Ovary (tissue), 3 donors: ENCODE measurements around the gene IL21R.

Source experiments
- CTCF ChIP-seq, 3 donors: fragments of 450-650 bp in 2 of 3; fragments of 200-600 bp in 1 of 3; IDR thresholded peaks; one replicate each; pipeline versions ENCODE4 v1.5.1 to v1.8.0; 2016 to 2022; ENCODE audit warnings: antibody characterized with exemption in 3 of 3, mild to moderate bottlenecking in 1 of 3
- EP300 ChIP-seq: sonication (generic); formaldehyde crosslinking; IDR thresholded peaks from one replicate; pipeline ENCODE4 v1.6.1; 2017; ENCODE audit warnings: antibody characterized with exemption
- POLR2A ChIP-seq: fragments of 450-650 bp; IDR thresholded peaks from one replicate; pipeline ENCODE4 v1.6.1; 2017; ENCODE audit warnings: antibody characterized with exemption, mild to moderate bottlenecking, moderate library complexity
- donor health status: DM: no; HTN: no; CAD: no.

GRCh38 chr16:27480761-27481160 is 78.8 kb downstream of the IL21R start:
- TF ChIP-seq CTCF (IDR thresholded peaks at IDR 0.05) (no peak), POLR2A (no peak), EP300 (no peak)
